GM12878 (cell line): ENCODE data around the gene AP4S1. TPM values are rescaled to one million over a fixed set of nuclear protein-coding genes. Genes with fewer than 3 reads are reported as not detected.

Source experiments
- ATAC-seq: fragments of 200-7000 bp; cut with Tn5 transposase; 3 replicates; pipeline ENCODE4 v1.9.1; 2020; ENCODE audit warnings: mild to moderate bottlenecking, moderate library complexity
- BruUV-seq: library from RNA; stranded (reverse); fragments of 400-500 nt; replicated peaks from 2 replicates; lab custom pipeline; 2021; lab: Mats Ljungman, UMichigan
- CTCF ChIA-PET: fragments of 300-600 bp; sonication (Branson Sonifier 250); formaldehyde crosslinking; extraction: SDS; loops from one replicate; lab custom pipeline; 2021; ENCODE audit warnings: inconsistent platforms; lab: Yijun Ruan, JAX
- POLR2A ChIA-PET: fragments of 350-600 bp; formaldehyde crosslinking; extraction: SDS; loops from one replicate; lab custom pipeline; 2021; ENCODE audit warnings: inconsistent platforms; lab: Charles Lee
- RAD21 ChIA-PET: fragments of 300-600 bp; sonication (Branson Sonifier 250); formaldehyde crosslinking; loops from one replicate; lab custom pipeline; 2023; ENCODE audit warnings: antibody characterized with exemption; ENCODE audit not compliant: unreplicated experiment; lab: Charles Lee
- SMC1A ChIA-PET: fragments of 300-600 bp; sonication (Branson Sonifier 250); formaldehyde crosslinking; loops from one replicate; lab custom pipeline; 2023; ENCODE audit not compliant: unreplicated experiment, uncharacterized antibody; lab: Charles Lee
- DNase-seq: peaks from one replicate; pipeline ENCODE4 v3.0.0-alpha.2; 2011; ENCODE audit warnings: low read depth, low spot score
- FAIRE-seq: peaks from 3 replicates; lab custom pipeline; 2011; peaks lifted over from hg19 to GRCh38; lab: Jason Lieb, UNC
- H2AFZ ChIP-seq: 2 replicates; pipeline ENCODE4 v1.6.0; 2011; ENCODE audit warnings: low read depth, low read length, control low read depth; ENCODE audit not compliant: control insufficient read depth
- H3K27ac ChIP-seq: 2 replicates; pipeline ENCODE4 v1.5.1; 2011; ENCODE audit warnings: control low read depth; ENCODE audit not compliant: control insufficient read depth, insufficient read depth
- H3K27me3 ChIP-seq, 2 experiments: replicated peaks in 1 of 2; 2 replicates each; pipeline versions ENCODE4 v1.6.0 to v1.6.1; 2011; ENCODE audit warnings: low read length in 1 of 2; ENCODE audit not compliant: control insufficient read depth in 2 of 2, insufficient read depth in 2 of 2
- H3K36me3 ChIP-seq, 2 experiments: 2 replicates each; pipeline ENCODE4 v1.5.1; 2011; ENCODE audit warnings: low read length in 1 of 2; ENCODE audit not compliant: control insufficient read depth in 2 of 2, insufficient read depth in 2 of 2
- H3K4me1 ChIP-seq: 2 replicates; pipeline ENCODE4 v1.6.1; 2011; ENCODE audit warnings: mild to moderate bottlenecking, low read length, moderate library complexity, mixed read lengths; ENCODE audit not compliant: control insufficient read depth, insufficient read depth
- H3K4me2 ChIP-seq: 2 replicates; pipeline ENCODE4 v1.6.0; 2011; ENCODE audit warnings: control low read depth; ENCODE audit not compliant: control insufficient read depth, insufficient read depth
- H3K4me3 ChIP-seq: fragments of 200-600 bp; sonication (generic); 2 replicates; pipeline ENCODE4 v1.5.1; 2016
- H3K79me2 ChIP-seq: 2 replicates; pipeline ENCODE4 v1.6.0; 2011; ENCODE audit warnings: low read length; ENCODE audit not compliant: control insufficient read depth, insufficient read depth
- H3K9ac ChIP-seq: 2 replicates; pipeline ENCODE4 v1.8.0; 2011; ENCODE audit warnings: low read length, control low read depth, mixed read lengths; ENCODE audit not compliant: control insufficient read depth, insufficient read depth
- H3K9me3 ChIP-seq: replicated peaks from 3 replicates; pipeline ENCODE4 v1.5.1; 2011; ENCODE audit warnings: mild to moderate bottlenecking, low read length; ENCODE audit not compliant: control insufficient read depth, insufficient read depth
- H4K20me1 ChIP-seq: 2 replicates; pipeline ENCODE4 v1.6.0; 2011; ENCODE audit not compliant: control insufficient read depth, insufficient read depth
- ASH2L ChIP-seq: fragments of 300-600, 200-600 bp; sonication (generic); IDR thresholded peaks from 2 replicates; pipeline ENCODE4 v1.6.1; 2017; ENCODE audit warnings: low read depth, mild to moderate bottlenecking, borderline replicate concordance
- CREM ChIP-seq: IDR thresholded peaks from 2 replicates; pipeline ENCODE4 v1.6.1; 2014; ENCODE audit warnings: antibody characterized with exemption, low read depth
- EGR1 ChIP-seq, 2 experiments: IDR thresholded peaks; 1 replicate in 1 of 2; 2 replicates in 1 of 2; pipeline ENCODE4 v1.6.1; 2011 to 2012; ENCODE audit warnings: low read depth in 2 of 2, low read length in 2 of 2, borderline replicate concordance in 1 of 2, mild to moderate bottlenecking in 1 of 2, moderate library complexity in 1 of 2
- FOXK2 ChIP-seq: fragments of 450-650 bp; IDR thresholded peaks from 2 replicates; pipeline ENCODE4 v1.6.1; 2017; ENCODE audit warnings: mild to moderate bottlenecking, moderate library complexity
- HDAC2 ChIP-seq: fragments of 200-600 bp; sonication (generic); IDR thresholded peaks from 2 replicates; pipeline ENCODE4 v1.6.1; 2017
- KLF5 ChIP-seq: fragments of 450-650 bp; IDR thresholded peaks from 2 replicates; pipeline ENCODE4 v1.6.1; 2014; ENCODE audit warnings: mild to moderate bottlenecking; ENCODE audit not compliant: partially characterized antibody
- MEF2A ChIP-seq: IDR thresholded peaks from 2 replicates; pipeline ENCODE4 v1.6.1; 2011; ENCODE audit warnings: low read depth, mild to moderate bottlenecking, low read length, moderate library complexity; ENCODE audit not compliant: insufficient read depth
- POLR2A ChIP-seq: IDR thresholded peaks from 2 replicates; pipeline ENCODE4 v1.6.1; 2011; ENCODE audit warnings: low read depth, mild to moderate bottlenecking, low read length
- RELA ChIP-seq: fragments of 450-650 bp; IDR thresholded peaks from 2 replicates; pipeline ENCODE4 v1.8.0; 2014; ENCODE audit warnings: borderline replicate concordance; ENCODE audit not compliant: partially characterized antibody
- TCF7 ChIP-seq: IDR thresholded peaks from 2 replicates; pipeline ENCODE4 v1.6.1; 2014; ENCODE audit warnings: antibody characterized with exemption, borderline replicate concordance
- ZNF24 ChIP-seq: fragments of 450-650 bp; IDR thresholded peaks from 2 replicates; pipeline ENCODE4 v1.6.1; 2017; ENCODE audit warnings: antibody characterized with exemption, mild to moderate bottlenecking
- ZNF384 ChIP-seq: IDR thresholded peaks from 2 replicates; pipeline ENCODE4 v1.6.1; 2012; ENCODE audit warnings: low read depth, mild to moderate bottlenecking, low read length, improper control_type of control experiment, borderline replicate concordance
- WGBS: methylation state at CpG from one replicate; pipeline ENCODE4 v1.1.6; 2016; ENCODE audit warnings: low lambda C conversion rate; ENCODE audit not compliant: insufficient replicate concordance, insufficient coverage; ENCODE audit errors: missing lambda C conversion rate; 5-methylcytosine and 5-hydroxymethylcytosine counted together
- in situ Hi-C: fragments of 300-500 bp; cut with MboI; formaldehyde crosslinking; loops from 9 replicates; pipeline ENCODE4 v1.14.3; 2018; ENCODE audit warnings: mixed read lengths
- intact Hi-C: fragments of 100-400 bp; cut with micrococcal nuclease; formaldehyde crosslinking; loops from one replicate; pipeline ENCODE4 v1.14.2; 2022; ENCODE audit not compliant: unreplicated experiment
- polyA plus RNA-seq, 11 experiments: library from polyadenylated mRNA; depleted of rRNA in 4 of 11; unstranded in 6 of 11; stranded (reverse) in 5 of 11; fragments of >200 nt; fragmentation: Nextera tagmentation in 4 of 11; fragmentation: Illumina TruSeq in 1 of 11; extraction: Ambion mirVana in 4 of 11; extraction: Trizol in 1 of 11; gene quantifications; 1 replicate in 1 of 11; 2 replicates in 10 of 11; pipeline versions ENCODE4 v1.2.1 to v1.2.3, GENCODE V29; 2011 to 2016; ENCODE audit warnings: inconsistent platforms in 2 of 11, missing spikeins in 2 of 11, low read depth in 1 of 11
- total RNA-seq, 4 experiments: library from RNA; depleted of rRNA in 3 of 4; stranded (reverse); fragments of >200 nt in 3 of 4; fragmentation: Illumina TruSeq in 1 of 4; extraction: Trizol in 1 of 4; gene quantifications; 2 replicates each; pipeline versions ENCODE4 v1.2.1 to v1.2.3, GENCODE V29; 2013 to 2021
- TF ChIP-seq, protein P1 (sequence below): fragments of 450-650 bp; IDR thresholded peaks from 2 replicates; pipeline ENCODE4 v1.6.1; 2018; ENCODE audit warnings: borderline replicate concordance, mild to moderate bottlenecking; ENCODE audit not compliant: partially characterized antibody

Gene AP4S1
- total and polyA plus RNA-seq, 10 of the 15 experiments (the other 5 are each of a cell fraction or from before 2014, with no cell fraction given): 3.6 to 9.0 (median 5.7) TPM

DNA sequence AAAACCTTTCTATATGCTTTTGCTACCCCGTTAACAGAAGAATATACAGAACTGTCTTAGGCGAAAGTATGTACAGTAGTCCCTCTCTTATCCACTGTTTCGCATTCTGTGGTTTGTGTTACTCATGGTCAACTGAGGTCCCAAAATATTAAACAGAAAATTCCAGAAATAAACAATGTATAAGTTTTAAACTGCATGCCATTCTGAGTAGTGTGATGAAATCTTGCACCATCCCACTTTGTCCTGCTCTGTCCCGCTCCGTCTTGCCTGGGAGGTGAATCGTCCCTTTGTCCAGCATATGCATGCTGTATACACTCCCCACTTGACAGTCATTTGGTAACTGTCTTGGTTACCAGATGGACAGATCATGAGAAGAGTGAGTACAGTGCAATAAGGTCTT is 70.8 kb downstream of the AP4S1 start:
- FAIRE-seq (no peak), DNase-seq (no peak), ATAC-seq (no peak)
- CTCF ChIA-PET: no interaction called here
- Histone ChIP-seq H3K4me3 (no peak overlapping the region), H3K4me2 (no peak overlapping the region), H3K4me1 (no peaks in the 10 kb centered on the region), H3K27ac (no peak overlapping the region), H4K20me1 (no peaks in the 10 kb centered on the region), H3K36me3 (peaks cover 2 to 18% of the 10 kb centered on the region in 2 experiments), H3K79me2 (no peaks in the 10 kb centered on the region), H3K9me3 (no peaks in the 10 kb centered on the region), H3K27me3 (no peaks in the 10 kb centered on the region), H3K9ac (no peak overlapping the region), H2AFZ (no peak overlapping the region)
- SMC1A ChIA-PET: no interaction called here
- RAD21 ChIA-PET: interaction anchor here (1.1 kb wide), 1 partner anchor 115 kb away, joined by 6 read pairs; no protein-coding TSS in a partner anchor
- POLR2A ChIA-PET: no interaction called here
- WGBS: 97% methylated on average over 6 of the region's 6 CpGs
- intact Hi-C loops (no loop called here), in situ Hi-C loops (no loop called here)
- no peak for TF ChIP-seq HDAC2
- no peak for TF ChIP-seq EGR1 (IDR thresholded peaks at IDR 0.05; ENCODE audit: borderline replicate concordance in 1 of 2, low read depth in 2 of 2, low read length in 2 of 2)
- no peak for TF ChIP-seq MEF2A
- no TSS peak for BruUV-seq

DNA sequence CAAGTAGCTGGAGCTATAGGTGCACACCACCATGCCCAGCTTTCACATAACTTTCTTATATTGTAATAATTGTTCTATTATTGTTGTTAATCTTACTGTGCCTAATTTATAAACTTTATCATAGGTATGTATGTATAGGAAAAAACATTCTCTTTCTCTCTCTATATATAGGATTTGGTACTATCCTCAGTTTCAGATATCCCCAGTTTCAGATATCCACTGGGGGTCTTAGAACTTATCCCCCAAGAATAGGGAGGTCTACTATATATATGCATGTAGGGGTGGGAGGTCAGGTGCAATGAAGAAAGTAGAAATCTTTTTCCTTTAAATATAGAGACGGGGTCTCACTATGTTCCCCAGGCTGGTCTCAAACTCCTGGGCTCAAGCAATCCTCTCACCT is 71.6 kb downstream of the AP4S1 start:
- no peak for DNase-seq
- ATAC-seq: no peak
- Histone ChIP-seq H3K36me3 (peaks cover 2 to 24% of the 10 kb centered on the region in 2 experiments), H3K27me3 (no peaks in the 10 kb centered on the region), H3K9me3 (no peaks in the 10 kb centered on the region), H3K9ac (no peak overlapping the region), H3K27ac (no peak overlapping the region), H3K4me3 (no peak overlapping the region), H3K4me1 (no peaks in the 10 kb centered on the region), H3K4me2 (no peak overlapping the region), H4K20me1 (no peaks in the 10 kb centered on the region), H3K79me2 (no peaks in the 10 kb centered on the region), H2AFZ (no peak overlapping the region)
- intact Hi-C loops: no loop called here
- WGBS: 100% methylated on average over 1 of the region's 1 CpG
- in situ Hi-C loops: no loop called here
- POLR2A ChIA-PET: no interaction called here
- no peak for TF ChIP-seq POLR2A
- no peak for TF ChIP-seq TCF7
- TF ChIP-seq, protein P1, sequence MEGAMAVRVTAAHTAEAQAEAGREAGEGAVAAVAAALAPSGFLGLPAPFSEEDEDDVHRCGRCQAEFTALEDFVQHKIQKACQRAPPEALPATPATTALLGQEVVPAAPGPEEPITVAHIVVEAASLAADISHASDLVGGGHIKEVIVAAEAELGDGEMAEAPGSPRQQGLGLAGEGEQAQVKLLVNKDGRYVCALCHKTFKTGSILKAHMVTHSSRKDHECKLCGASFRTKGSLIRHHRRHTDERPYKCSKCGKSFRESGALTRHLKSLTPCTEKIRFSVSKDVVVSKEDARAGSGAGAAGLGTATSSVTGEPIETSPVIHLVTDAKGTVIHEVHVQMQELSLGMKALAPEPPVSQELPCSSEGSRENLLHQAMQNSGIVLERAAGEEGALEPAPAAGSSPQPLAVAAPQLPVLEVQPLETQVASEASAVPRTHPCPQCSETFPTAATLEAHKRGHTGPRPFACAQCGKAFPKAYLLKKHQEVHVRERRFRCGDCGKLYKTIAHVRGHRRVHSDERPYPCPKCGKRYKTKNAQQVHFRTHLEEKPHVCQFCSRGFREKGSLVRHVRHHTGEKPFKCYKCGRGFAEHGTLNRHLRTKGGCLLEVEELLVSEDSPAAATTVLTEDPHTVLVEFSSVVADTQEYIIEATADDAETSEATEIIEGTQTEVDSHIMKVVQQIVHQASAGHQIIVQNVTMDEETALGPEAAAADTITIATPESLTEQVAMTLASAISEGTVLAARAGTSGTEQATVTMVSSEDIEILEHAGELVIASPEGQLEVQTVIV: no peak
- no peak for TF ChIP-seq ZNF384
- TF ChIP-seq FOXK2: no peak
- no peak for TF ChIP-seq ZNF24
- TF ChIP-seq CREM: no peak
- no peak for TF ChIP-seq KLF5
- no peak for TF ChIP-seq ASH2L
- TF ChIP-seq RELA: no peak
- RAD21 ChIA-PET: interaction anchor here (1.1 kb wide), 1 partner anchor 116 kb away, joined by 6 read pairs; no protein-coding TSS in a partner anchor
- SMC1A ChIA-PET: no interaction called here
- CTCF ChIA-PET: interaction anchor here (1.4 kb wide), 1 partner anchor 117 kb away, joined by 7 read pairs; no protein-coding TSS in a partner anchor
- FAIRE-seq: no peak
- BruUV-seq: no TSS peak
